ENCODE results near the gene CA11.
A peak's percentile ranks its signal among the peaks of the same experiment; 100 is the strongest.
"Not testable (repeated sequence)": the region's sequence is repeated elsewhere in the genome, so short reads cannot be mapped to it uniquely, and the experiment has no call there.

CA11 gene

GRCh38 chr19:48658483-48658882 lies 12.5 kb upstream of the CA11 start:
- Mint-ChIP-seq H3K36me3 (ENCODE audit: low read depth) (no peaks in the 10 kb centered on the region), H3K27ac (no peak overlapping the region), H3K9me3 (no peaks in the 10 kb centered on the region), H3K4me1 (peaks cover 25% of the 10 kb centered on the region), H3K4me3 (no peak overlapping the region), H3K27me3 (ENCODE audit: low read depth) (peaks cover 12% of the 10 kb centered on the region)
- TF ChIP-seq, protein P1, sequence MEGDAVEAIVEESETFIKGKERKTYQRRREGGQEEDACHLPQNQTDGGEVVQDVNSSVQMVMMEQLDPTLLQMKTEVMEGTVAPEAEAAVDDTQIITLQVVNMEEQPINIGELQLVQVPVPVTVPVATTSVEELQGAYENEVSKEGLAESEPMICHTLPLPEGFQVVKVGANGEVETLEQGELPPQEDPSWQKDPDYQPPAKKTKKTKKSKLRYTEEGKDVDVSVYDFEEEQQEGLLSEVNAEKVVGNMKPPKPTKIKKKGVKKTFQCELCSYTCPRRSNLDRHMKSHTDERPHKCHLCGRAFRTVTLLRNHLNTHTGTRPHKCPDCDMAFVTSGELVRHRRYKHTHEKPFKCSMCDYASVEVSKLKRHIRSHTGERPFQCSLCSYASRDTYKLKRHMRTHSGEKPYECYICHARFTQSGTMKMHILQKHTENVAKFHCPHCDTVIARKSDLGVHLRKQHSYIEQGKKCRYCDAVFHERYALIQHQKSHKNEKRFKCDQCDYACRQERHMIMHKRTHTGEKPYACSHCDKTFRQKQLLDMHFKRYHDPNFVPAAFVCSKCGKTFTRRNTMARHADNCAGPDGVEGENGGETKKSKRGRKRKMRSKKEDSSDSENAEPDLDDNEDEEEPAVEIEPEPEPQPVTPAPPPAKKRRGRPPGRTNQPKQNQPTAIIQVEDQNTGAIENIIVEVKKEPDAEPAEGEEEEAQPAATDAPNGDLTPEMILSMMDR (IDR thresholded peaks at IDR 0.05; ENCODE audit: unreplicated experiment in 3 of 3) = no peak

DNA sequence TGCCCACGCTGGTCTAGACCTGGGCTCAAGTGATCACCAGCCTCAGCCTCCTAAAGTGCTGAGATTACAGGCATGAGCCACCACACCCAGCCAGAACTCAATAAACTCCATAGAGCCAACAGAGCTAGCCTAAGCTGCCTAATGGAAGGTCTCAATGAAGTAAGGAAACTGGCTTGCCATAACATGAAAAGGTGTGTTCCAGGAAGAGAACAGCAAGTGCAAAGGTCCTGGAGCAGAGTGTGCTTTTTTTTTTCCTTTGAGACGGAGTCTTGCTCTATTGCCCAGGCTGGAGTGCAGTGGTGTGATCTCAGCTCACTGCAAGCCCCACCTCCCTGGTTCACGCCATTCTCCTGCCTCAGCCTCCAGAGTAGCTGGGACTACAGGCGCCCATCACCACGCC lies 11.8 kb upstream of the CA11 start:
- H3K27ac Mint-ChIP-seq = not testable (repeated sequence)
- H3K4me1 Mint-ChIP-seq = peaks cover 25% of the 10 kb centered on the region

GRCh38 chr19:48656840-48657474 lies 11.0 kb upstream of the CA11 start:
- H3K27ac Mint-ChIP-seq = peak overlapping the region; percentile 52 to 59 (median 57)
- H3K4me1 Mint-ChIP-seq = peaks cover 29% of the 10 kb centered on the region
- TF ChIP-seq, protein P1 (IDR thresholded peaks at IDR 0.05; ENCODE audit: unreplicated experiment in 3 of 3) = no peak
- no peaks in the 10 kb centered on the region for H3K36me3 Mint-ChIP-seq (ENCODE audit: low read depth)
- no peaks in the 10 kb centered on the region for H3K9me3 Mint-ChIP-seq
- peaks cover 12% of the 10 kb centered on the region for H3K27me3 Mint-ChIP-seq (ENCODE audit: low read depth)
- no peak overlapping the region for H3K4me3 Mint-ChIP-seq

More for the DNA sequence above, 11.8 kb upstream of the CA11 start:
- not testable (repeated sequence) for H3K9me3 Mint-ChIP-seq; H3K27me3 Mint-ChIP-seq (ENCODE audit: low read depth); H3K36me3 Mint-ChIP-seq (ENCODE audit: low read depth); H3K4me3 Mint-ChIP-seq

GRCh38 chr19:48654299-48655059 lies 8.5 kb upstream of the CA11 start:
- H3K4me3 Mint-ChIP-seq = no peak overlapping the region
- H3K27me3 Mint-ChIP-seq (ENCODE audit: low read depth) = peaks cover 12% of the 10 kb centered on the region
- no peaks in the 10 kb centered on the region for H3K9me3 Mint-ChIP-seq
- H3K4me1 Mint-ChIP-seq = peaks cover 23% of the 10 kb centered on the region
- H3K27ac Mint-ChIP-seq = peak overlapping the region; percentile 69 to 84 (median 69)
- no peaks in the 10 kb centered on the region for H3K36me3 Mint-ChIP-seq (ENCODE audit: low read depth)
- TF ChIP-seq, protein P1 (IDR thresholded peaks at IDR 0.05; ENCODE audit: unreplicated experiment in 3 of 3) = no peak

GRCh38 chr19:48651683-48652048 lies 5.7 kb upstream of the CA11 start:
- no peaks in the 10 kb centered on the region for H3K9me3 Mint-ChIP-seq
- no peak overlapping the region for H3K27ac Mint-ChIP-seq
- no peak overlapping the region for H3K4me3 Mint-ChIP-seq
- peaks cover 27% of the 10 kb centered on the region for H3K4me1 Mint-ChIP-seq
- TF ChIP-seq, protein P1 (IDR thresholded peaks at IDR 0.05; ENCODE audit: unreplicated experiment in 3 of 3) = no peak
- no peaks in the 10 kb centered on the region for H3K36me3 Mint-ChIP-seq (ENCODE audit: low read depth)
- peaks cover 3% of the 10 kb centered on the region for H3K27me3 Mint-ChIP-seq (ENCODE audit: low read depth)

GRCh38 chr19:48650974-48651682 lies 5.1 kb upstream of the CA11 start:
- H3K27ac Mint-ChIP-seq = no peak overlapping the region
- TF ChIP-seq, protein P1 (IDR thresholded peaks at IDR 0.05; ENCODE audit: unreplicated experiment in 3 of 3) = no peak
- H3K4me1 Mint-ChIP-seq = peaks cover 25% of the 10 kb centered on the region
- H3K4me3 Mint-ChIP-seq = no peak overlapping the region
- no peaks in the 10 kb centered on the region for H3K36me3 Mint-ChIP-seq (ENCODE audit: low read depth)
- no peaks in the 10 kb centered on the region for H3K9me3 Mint-ChIP-seq
- H3K27me3 Mint-ChIP-seq (ENCODE audit: low read depth) = peaks cover 3% of the 10 kb centered on the region
